HEK293 (cell line): ENCODE data around the gene ZNF775.

Source experiments
- CTCF ChIA-PET: fragments of 350-600 bp; formaldehyde crosslinking; extraction: SDS; loops from one replicate; lab custom pipeline; 2021; ENCODE audit warnings: antibody characterized with exemption; lab: Yijun Ruan, JAX
- POLR2A ChIA-PET: fragments of 300-600 bp; formaldehyde crosslinking; extraction: SDS; loops from one replicate; lab custom pipeline; 2020; ENCODE audit warnings: antibody characterized with exemption, inconsistent platforms; lab: Yijun Ruan, JAX
- H3K27ac ChIP-seq: fragments of 200-500 bp; sonication (Bioruptor generic); 2 replicates; pipeline ENCODE4 v1.5.1; 2014; ENCODE audit warnings: low read depth, low read length, control low read depth, inconsistent platforms; ENCODE audit errors: extremely low read depth
- H3K36me3 ChIP-seq, 2 experiments: fragments of 200-500 bp in 1 of 2; sonication (Bioruptor generic) in 1 of 2; 1 replicate in 1 of 2; 2 replicates in 1 of 2; pipeline ENCODE4 v1.5.1; 2014 to 2017; ENCODE audit warnings: inconsistent platforms in 2 of 2, low read length in 2 of 2; ENCODE audit not compliant: control insufficient read depth in 2 of 2, insufficient read depth in 1 of 2
- H3K4me1 ChIP-seq: fragments of 200-500 bp; sonication (Bioruptor generic); 2 replicates; pipeline ENCODE4 v1.5.1; 2014; ENCODE audit warnings: mild to moderate bottlenecking, low read length, inconsistent platforms; ENCODE audit not compliant: control insufficient read depth, insufficient read depth
- H3K4me3 ChIP-seq: 2 replicates; pipeline ENCODE4 v1.5.1; 2011; ENCODE audit warnings: low read depth, mild to moderate bottlenecking, control low read depth, low read length, moderate library complexity
- H3K9me3 ChIP-seq: fragments of 200-500 bp; sonication (Bioruptor generic); 2 replicates; pipeline ENCODE4 v1.5.1; 2014; ENCODE audit warnings: low read depth, low read length, inconsistent platforms; ENCODE audit not compliant: control insufficient read depth, insufficient read depth
- BCL11B ChIP-seq: fragments of 450-650 bp; formaldehyde crosslinking; IDR thresholded peaks from 2 replicates; pipeline ENCODE4 v1.5.1; 2016; ENCODE audit warnings: low read depth, missing biosample characterization, missing genetic modification characterization
- CTCF ChIP-seq: fragments of 450-650 bp; formaldehyde crosslinking; IDR thresholded peaks from 2 replicates; pipeline ENCODE4 v1.5.1; 2016; ENCODE audit warnings: missing biosample characterization, missing genetic modification characterization
- EGR2 ChIP-seq: fragments of 450-650 bp; formaldehyde crosslinking; IDR thresholded peaks from 2 replicates; pipeline ENCODE4 v1.5.1; 2016; ENCODE audit warnings: low read depth, missing biosample characterization, missing genetic modification characterization
- OSR2 ChIP-seq: fragments of 450-650 bp; formaldehyde crosslinking; IDR thresholded peaks from 2 replicates; pipeline ENCODE4 v1.5.1; 2016; ENCODE audit warnings: missing biosample characterization, missing genetic modification characterization
- PRDM10 ChIP-seq: fragments of 450-650 bp; formaldehyde crosslinking; IDR thresholded peaks from 2 replicates; pipeline ENCODE4 v1.5.1; 2016; ENCODE audit warnings: missing biosample characterization, missing genetic modification characterization
- SP7 ChIP-seq: fragments of 450-650 bp; formaldehyde crosslinking; IDR thresholded peaks from 2 replicates; pipeline ENCODE4 v1.5.1; 2016; ENCODE audit warnings: missing biosample characterization, missing genetic modification characterization
- ZBTB44 ChIP-seq: fragments of 450-650 bp; IDR thresholded peaks from 2 replicates; pipeline ENCODE4 v1.5.1; 2018; ENCODE audit warnings: missing biosample characterization, mild to moderate bottlenecking, missing genetic modification characterization
- ZEB2 ChIP-seq: fragments of 450-650 bp; formaldehyde crosslinking; IDR thresholded peaks from 2 replicates; pipeline ENCODE4 v1.5.1; 2016; ENCODE audit warnings: missing biosample characterization, missing genetic modification characterization
- ZFP41 ChIP-seq: fragments of 450-650 bp; formaldehyde crosslinking; IDR thresholded peaks from 2 replicates; pipeline ENCODE4 v1.5.1; 2016; ENCODE audit warnings: missing biosample characterization, missing genetic modification characterization, borderline replicate concordance
- ZNF157 ChIP-seq: fragments of 450-650 bp; formaldehyde crosslinking; IDR thresholded peaks from 2 replicates; pipeline ENCODE4 v1.5.1; 2016; ENCODE audit warnings: missing biosample characterization, missing genetic modification characterization
- ZNF169 ChIP-seq: fragments of 450-650 bp; formaldehyde crosslinking; IDR thresholded peaks from 2 replicates; pipeline ENCODE4 v1.5.1; 2016; ENCODE audit warnings: missing biosample characterization, missing genetic modification characterization
- ZNF2 ChIP-seq: fragments of 450-650 bp; formaldehyde crosslinking; IDR thresholded peaks from 2 replicates; pipeline ENCODE4 v1.5.1; 2016; ENCODE audit warnings: missing biosample characterization, missing genetic modification characterization
- ZNF214 ChIP-seq: fragments of 450-650 bp; formaldehyde crosslinking; IDR thresholded peaks from 2 replicates; pipeline ENCODE4 v1.5.1; 2017; ENCODE audit warnings: missing biosample characterization, mild to moderate bottlenecking, missing genetic modification characterization, borderline replicate concordance
- ZNF311 ChIP-seq: fragments of 450-650 bp; formaldehyde crosslinking; IDR thresholded peaks from 2 replicates; pipeline ENCODE4 v1.5.1; 2017; ENCODE audit warnings: missing biosample characterization, missing genetic modification characterization, borderline replicate concordance
- ZNF362 ChIP-seq: fragments of 450-650 bp; formaldehyde crosslinking; IDR thresholded peaks from 2 replicates; pipeline ENCODE4 v1.5.1; 2016; ENCODE audit warnings: missing biosample characterization, missing genetic modification characterization
- ZNF654 ChIP-seq: fragments of 450-650 bp; formaldehyde crosslinking; IDR thresholded peaks from 2 replicates; pipeline ENCODE4 v1.5.1; 2016; ENCODE audit warnings: low read depth, missing biosample characterization, missing genetic modification characterization
- ZNF776 ChIP-seq: fragments of 450-650 bp; formaldehyde crosslinking; IDR thresholded peaks from 2 replicates; pipeline ENCODE4 v1.5.0; 2017; ENCODE audit warnings: missing biosample characterization, missing genetic modification characterization, borderline replicate concordance
- ZNF837 ChIP-seq: fragments of 450-650 bp; formaldehyde crosslinking; IDR thresholded peaks from 2 replicates; pipeline ENCODE4 v1.5.1; 2016; ENCODE audit warnings: missing biosample characterization, missing genetic modification characterization
- ZNF843 ChIP-seq: fragments of 450-650 bp; formaldehyde crosslinking; IDR thresholded peaks from 2 replicates; pipeline ENCODE4 v1.5.1; 2016; ENCODE audit warnings: missing biosample characterization, missing genetic modification characterization
- ZSCAN18 ChIP-seq: fragments of 450-650 bp; formaldehyde crosslinking; IDR thresholded peaks from 2 replicates; pipeline ENCODE4 v1.5.1; 2016; ENCODE audit warnings: missing biosample characterization, missing genetic modification characterization

Gene ZNF775

GRCh38 chr7:150355666-150356059 is 23.5 kb upstream of the ZNF775 start:
- Histone ChIP-seq H3K27ac (no peak overlapping the region), H3K36me3 (no peaks in the 10 kb centered on the region), H3K9me3 (no peaks in the 10 kb centered on the region), H3K4me1 (no peaks in the 10 kb centered on the region), H3K4me3 (no peak overlapping the region)
- ChIA-PET POLR2A (interaction anchor here (2.0 kb wide), 1 partner anchor 22 kb away, joined by 6 read pairs; no protein-coding TSS in a partner anchor), CTCF (interaction anchor here (0.6 to 2.7 kb wide), 6 partner anchors 10 to 600 kb away, joined by 3 to 11 read pairs (median 6); no protein-coding TSS in a partner anchor)
- no peak for TF ChIP-seq ZSCAN18 (tag by site-specific recombination)
- TF ChIP-seq ZNF776 (tag by site-specific recombination): no peak
- no peak for TF ChIP-seq EGR2 (tag by site-specific recombination)
- no peak for TF ChIP-seq ZNF157 (tag by site-specific recombination)
- TF ChIP-seq ZNF169 (tag by site-specific recombination): no peak

- POLR2A ChIA-PET: interaction anchor here (2.0 kb wide), 1 partner anchor 22 kb away, joined by 6 read pairs; no protein-coding TSS in a partner anchor
- no peaks in the 10 kb centered on the region for H3K9me3 ChIP-seq
- H3K27ac ChIP-seq: no peak overlapping the region
- no peak overlapping the region for H3K4me3 ChIP-seq
- no peaks in the 10 kb centered on the region for H3K4me1 ChIP-seq
- CTCF ChIA-PET: interaction anchor here (0.5 to 2.7 kb wide), 8 partner anchors 10 to 601 kb away, joined by 4 to 11 read pairs (median 6); no protein-coding TSS in a partner anchor
- no peaks in the 10 kb centered on the region for H3K36me3 ChIP-seq
- TF ChIP-seq CTCF (tag by site-specific recombination) (peak; percentile 64), ZNF837 (tag by site-specific recombination) (peak; percentile 89), ZNF2 (tag by site-specific recombination) (peak; percentile 39; the same call in 1 of the 2 replicates), BCL11B (tag by site-specific recombination) (0 out of 2 replicates have a peak, but pooled peaks have one; percentile 27), ZNF214 (tag by site-specific recombination) (no peak), ZNF362 (tag by site-specific recombination) (peak; percentile 95), ZEB2 (tag by site-specific recombination) (0 out of 2 replicates have a peak, but pooled peaks have one; percentile 19), ZNF311 (tag by site-specific recombination) (no peak), ZFP41 (tag by site-specific recombination) (no peak), ZNF654 (tag by site-specific recombination) (peak; percentile 64)
- TF ChIP-seq, all 188 proteins: peak for 7
These were observed 22.7 kb upstream of the ZNF775 start for GRCh38 chr7:150356265-150356897.

GRCh38 chr7:150357270-150357669 is 21.9 kb upstream of the ZNF775 start:
- H3K4me1 ChIP-seq: no peaks in the 10 kb centered on the region
- CTCF ChIA-PET: interaction anchor here (0.5 to 2.7 kb wide), 6 partner anchors 8 to 70 kb away, joined by 3 to 11 read pairs (median 4); no protein-coding TSS in a partner anchor
- TF ChIP-seq ZBTB44 (tag by site-specific recombination) (0 out of 2 replicates have a peak, but pooled peaks have one; percentile 23), PRDM10 (tag by site-specific recombination) (peak; percentile 69), OSR2 (tag by site-specific recombination) (peak; percentile 86), SP7 (tag by site-specific recombination) (0 out of 2 replicates have a peak, but pooled peaks have one; percentile 29), ZNF843 (no peak)

More at GRCh38 chr7:150357270-150357669, 21.9 kb upstream of the ZNF775 start:
- Histone ChIP-seq H3K36me3 (no peaks in the 10 kb centered on the region), H3K9me3 (no peaks in the 10 kb centered on the region), H3K27ac (no peak overlapping the region), H3K4me3 (no peak overlapping the region)
- POLR2A ChIA-PET: no interaction called here
